GM23338 (cell line): ENCODE data around the gene MYRF.

Experiments
- EZH2 ChIP-seq: fragments of 200-600 bp; sonication (generic); IDR thresholded peaks from one replicate; pipeline ENCODE4 v1.8.0; 2017; ENCODE audit warnings: antibody characterized with exemption, mild to moderate bottlenecking, low read depth; ENCODE audit not compliant: unreplicated experiment
- EZH2phosphoT487 ChIP-seq: fragments of 200-600 bp; sonication (generic); IDR thresholded peaks from one replicate; pipeline ENCODE4 v1.8.1; 2018; ENCODE audit warnings: antibody characterized with exemption; ENCODE audit not compliant: unreplicated experiment
- POLR2AphosphoS5 ChIP-seq: IDR thresholded peaks from 2 replicates; pipeline ENCODE4 v1.6.1; 2016; ENCODE audit warnings: antibody characterized with exemption, low read depth
- TF ChIP-seq, protein P1 (sequence below), 2 experiments: fragments of 200-600 bp in 1 of 2; sonication (generic) in 1 of 2; conservative IDR thresholded peaks; 2 replicates each; pipeline versions ENCODE4 v1.5.1 to v1.6.1; 2016 to 2017; ENCODE audit warnings: antibody characterized with exemption in 2 of 2, low read depth in 2 of 2, mild to moderate bottlenecking in 2 of 2, moderate library complexity in 1 of 2
- TF ChIP-seq, protein P2 (sequence below): IDR thresholded peaks from 2 replicates; pipeline ENCODE4 v1.6.1; 2016; ENCODE audit warnings: antibody characterized with exemption
- TF ChIP-seq, protein P3 (sequence below): fragments of 250-450 bp; sonication (Bioruptor Pico); IDR thresholded peaks from 2 replicates; pipeline ENCODE4 v1.5.0; 2020; ENCODE audit warnings: mild to moderate bottlenecking, moderate library complexity
- TF ChIP-seq, protein P4 (sequence below): IDR thresholded peaks from one replicate; pipeline ENCODE4 v1.6.1; 2018; ENCODE audit warnings: antibody characterized with exemption; ENCODE audit not compliant: unreplicated experiment

DNA sequence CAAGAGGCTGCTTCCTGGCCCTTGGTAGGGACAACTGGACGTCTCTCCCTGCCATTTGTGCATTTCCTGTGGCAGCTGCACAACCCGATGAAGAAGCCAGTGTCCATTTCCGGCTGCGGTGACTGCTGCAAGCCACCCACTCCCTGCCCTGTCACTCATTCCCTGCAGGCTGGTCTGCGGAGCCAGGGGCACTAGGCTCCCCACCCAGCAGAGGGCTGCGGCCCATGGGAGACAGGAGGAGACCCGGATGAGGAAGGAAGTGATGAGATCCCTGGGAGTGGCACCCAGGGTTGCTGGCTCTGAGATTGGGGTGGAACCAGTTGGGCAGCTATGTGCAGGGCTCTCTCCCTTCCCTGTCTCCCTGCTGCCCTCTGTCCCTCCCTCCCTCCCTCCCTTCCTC lies 10.0 kb upstream of the MYRF start:
- TF ChIP-seq, protein P1, sequence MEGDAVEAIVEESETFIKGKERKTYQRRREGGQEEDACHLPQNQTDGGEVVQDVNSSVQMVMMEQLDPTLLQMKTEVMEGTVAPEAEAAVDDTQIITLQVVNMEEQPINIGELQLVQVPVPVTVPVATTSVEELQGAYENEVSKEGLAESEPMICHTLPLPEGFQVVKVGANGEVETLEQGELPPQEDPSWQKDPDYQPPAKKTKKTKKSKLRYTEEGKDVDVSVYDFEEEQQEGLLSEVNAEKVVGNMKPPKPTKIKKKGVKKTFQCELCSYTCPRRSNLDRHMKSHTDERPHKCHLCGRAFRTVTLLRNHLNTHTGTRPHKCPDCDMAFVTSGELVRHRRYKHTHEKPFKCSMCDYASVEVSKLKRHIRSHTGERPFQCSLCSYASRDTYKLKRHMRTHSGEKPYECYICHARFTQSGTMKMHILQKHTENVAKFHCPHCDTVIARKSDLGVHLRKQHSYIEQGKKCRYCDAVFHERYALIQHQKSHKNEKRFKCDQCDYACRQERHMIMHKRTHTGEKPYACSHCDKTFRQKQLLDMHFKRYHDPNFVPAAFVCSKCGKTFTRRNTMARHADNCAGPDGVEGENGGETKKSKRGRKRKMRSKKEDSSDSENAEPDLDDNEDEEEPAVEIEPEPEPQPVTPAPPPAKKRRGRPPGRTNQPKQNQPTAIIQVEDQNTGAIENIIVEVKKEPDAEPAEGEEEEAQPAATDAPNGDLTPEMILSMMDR (conservative IDR thresholded peaks at IDR 0.05; ENCODE audit: low read depth in 2 of 2), result no peak
- no peak for TF ChIP-seq EZH2phosphoT487
- TF ChIP-seq EZH2, result no peak
- TF ChIP-seq, protein P2, sequence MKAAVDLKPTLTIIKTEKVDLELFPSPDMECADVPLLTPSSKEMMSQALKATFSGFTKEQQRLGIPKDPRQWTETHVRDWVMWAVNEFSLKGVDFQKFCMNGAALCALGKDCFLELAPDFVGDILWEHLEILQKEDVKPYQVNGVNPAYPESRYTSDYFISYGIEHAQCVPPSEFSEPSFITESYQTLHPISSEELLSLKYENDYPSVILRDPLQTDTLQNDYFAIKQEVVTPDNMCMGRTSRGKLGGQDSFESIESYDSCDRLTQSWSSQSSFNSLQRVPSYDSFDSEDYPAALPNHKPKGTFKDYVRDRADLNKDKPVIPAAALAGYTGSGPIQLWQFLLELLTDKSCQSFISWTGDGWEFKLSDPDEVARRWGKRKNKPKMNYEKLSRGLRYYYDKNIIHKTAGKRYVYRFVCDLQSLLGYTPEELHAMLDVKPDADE, result no peak
- TF ChIP-seq, protein P3, sequence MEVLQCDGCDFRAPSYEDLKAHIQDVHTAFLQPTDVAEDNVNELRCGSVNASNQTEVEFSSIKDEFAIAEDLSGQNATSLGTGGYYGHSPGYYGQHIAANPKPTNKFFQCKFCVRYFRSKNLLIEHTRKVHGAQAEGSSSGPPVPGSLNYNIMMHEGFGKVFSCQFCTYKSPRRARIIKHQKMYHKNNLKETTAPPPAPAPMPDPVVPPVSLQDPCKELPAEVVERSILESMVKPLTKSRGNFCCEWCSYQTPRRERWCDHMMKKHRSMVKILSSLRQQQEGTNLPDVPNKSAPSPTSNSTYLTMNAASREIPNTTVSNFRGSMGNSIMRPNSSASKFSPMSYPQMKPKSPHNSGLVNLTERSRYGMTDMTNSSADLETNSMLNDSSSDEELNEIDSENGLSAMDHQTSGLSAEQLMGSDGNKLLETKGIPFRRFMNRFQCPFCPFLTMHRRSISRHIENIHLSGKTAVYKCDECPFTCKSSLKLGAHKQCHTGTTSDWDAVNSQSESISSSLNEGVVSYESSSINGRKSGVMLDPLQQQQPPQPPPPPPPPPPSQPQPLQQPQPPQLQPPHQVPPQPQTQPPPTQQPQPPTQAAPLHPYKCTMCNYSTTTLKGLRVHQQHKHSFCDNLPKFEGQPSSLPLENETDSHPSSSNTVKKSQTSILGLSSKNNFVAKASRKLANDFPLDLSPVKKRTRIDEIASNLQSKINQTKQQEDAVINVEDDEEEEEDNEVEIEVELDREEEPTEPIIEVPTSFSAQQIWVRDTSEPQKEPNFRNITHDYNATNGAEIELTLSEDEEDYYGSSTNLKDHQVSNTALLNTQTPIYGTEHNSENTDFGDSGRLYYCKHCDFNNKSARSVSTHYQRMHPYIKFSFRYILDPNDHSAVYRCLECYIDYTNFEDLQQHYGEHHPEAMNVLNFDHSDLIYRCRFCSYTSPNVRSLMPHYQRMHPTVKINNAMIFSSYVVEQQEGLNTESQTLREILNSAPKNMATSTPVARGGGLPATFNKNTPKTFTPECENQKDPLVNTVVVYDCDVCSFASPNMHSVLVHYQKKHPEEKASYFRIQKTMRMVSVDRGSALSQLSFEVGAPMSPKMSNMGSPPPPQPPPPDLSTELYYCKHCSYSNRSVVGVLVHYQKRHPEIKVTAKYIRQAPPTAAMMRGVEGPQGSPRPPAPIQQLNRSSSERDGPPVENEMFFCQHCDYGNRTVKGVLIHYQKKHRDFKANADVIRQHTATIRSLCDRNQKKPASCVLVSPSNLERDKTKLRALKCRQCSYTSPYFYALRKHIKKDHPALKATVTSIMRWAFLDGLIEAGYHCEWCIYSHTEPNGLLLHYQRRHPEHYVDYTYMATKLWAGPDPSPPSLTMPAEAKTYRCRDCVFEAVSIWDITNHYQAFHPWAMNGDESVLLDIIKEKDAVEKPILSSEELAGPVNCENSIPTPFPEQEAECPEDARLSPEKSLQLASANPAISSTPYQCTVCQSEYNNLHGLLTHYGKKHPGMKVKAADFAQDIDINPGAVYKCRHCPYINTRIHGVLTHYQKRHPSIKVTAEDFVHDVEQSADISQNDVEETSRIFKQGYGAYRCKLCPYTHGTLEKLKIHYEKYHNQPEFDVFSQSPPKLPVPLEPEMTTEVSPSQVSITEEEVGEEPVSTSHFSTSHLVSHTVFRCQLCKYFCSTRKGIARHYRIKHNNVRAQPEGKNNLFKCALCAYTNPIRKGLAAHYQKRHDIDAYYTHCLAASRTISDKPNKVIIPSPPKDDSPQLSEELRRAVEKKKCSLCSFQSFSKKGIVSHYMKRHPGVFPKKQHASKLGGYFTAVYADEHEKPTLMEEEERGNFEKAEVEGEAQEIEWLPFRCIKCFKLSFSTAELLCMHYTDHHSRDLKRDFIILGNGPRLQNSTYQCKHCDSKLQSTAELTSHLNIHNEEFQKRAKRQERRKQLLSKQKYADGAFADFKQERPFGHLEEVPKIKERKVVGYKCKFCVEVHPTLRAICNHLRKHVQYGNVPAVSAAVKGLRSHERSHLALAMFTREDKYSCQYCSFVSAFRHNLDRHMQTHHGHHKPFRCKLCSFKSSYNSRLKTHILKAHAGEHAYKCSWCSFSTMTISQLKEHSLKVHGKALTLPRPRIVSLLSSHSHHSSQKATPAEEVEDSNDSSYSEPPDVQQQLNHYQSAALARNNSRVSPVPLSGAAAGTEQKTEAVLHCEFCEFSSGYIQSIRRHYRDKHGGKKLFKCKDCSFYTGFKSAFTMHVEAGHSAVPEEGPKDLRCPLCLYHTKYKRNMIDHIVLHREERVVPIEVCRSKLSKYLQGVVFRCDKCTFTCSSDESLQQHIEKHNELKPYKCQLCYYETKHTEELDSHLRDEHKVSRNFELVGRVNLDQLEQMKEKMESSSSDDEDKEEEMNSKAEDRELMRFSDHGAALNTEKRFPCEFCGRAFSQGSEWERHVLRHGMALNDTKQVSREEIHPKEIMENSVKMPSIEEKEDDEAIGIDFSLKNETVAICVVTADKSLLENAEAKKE (CRISPR knock-in tag), result no peak
- TF ChIP-seq, protein P4, sequence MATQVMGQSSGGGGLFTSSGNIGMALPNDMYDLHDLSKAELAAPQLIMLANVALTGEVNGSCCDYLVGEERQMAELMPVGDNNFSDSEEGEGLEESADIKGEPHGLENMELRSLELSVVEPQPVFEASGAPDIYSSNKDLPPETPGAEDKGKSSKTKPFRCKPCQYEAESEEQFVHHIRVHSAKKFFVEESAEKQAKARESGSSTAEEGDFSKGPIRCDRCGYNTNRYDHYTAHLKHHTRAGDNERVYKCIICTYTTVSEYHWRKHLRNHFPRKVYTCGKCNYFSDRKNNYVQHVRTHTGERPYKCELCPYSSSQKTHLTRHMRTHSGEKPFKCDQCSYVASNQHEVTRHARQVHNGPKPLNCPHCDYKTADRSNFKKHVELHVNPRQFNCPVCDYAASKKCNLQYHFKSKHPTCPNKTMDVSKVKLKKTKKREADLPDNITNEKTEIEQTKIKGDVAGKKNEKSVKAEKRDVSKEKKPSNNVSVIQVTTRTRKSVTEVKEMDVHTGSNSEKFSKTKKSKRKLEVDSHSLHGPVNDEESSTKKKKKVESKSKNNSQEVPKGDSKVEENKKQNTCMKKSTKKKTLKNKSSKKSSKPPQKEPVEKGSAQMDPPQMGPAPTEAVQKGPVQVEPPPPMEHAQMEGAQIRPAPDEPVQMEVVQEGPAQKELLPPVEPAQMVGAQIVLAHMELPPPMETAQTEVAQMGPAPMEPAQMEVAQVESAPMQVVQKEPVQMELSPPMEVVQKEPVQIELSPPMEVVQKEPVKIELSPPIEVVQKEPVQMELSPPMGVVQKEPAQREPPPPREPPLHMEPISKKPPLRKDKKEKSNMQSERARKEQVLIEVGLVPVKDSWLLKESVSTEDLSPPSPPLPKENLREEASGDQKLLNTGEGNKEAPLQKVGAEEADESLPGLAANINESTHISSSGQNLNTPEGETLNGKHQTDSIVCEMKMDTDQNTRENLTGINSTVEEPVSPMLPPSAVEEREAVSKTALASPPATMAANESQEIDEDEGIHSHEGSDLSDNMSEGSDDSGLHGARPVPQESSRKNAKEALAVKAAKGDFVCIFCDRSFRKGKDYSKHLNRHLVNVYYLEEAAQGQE, result no peak
- TF ChIP-seq POLR2AphosphoS5, result no peak
